ENCODE results near the gene LRMDA. TPM values are rescaled to one million over a fixed set of nuclear protein-coding genes. Genes with fewer than 3 reads are reported as not detected.

LRMDA gene
- total RNA-seq, 1 donor from 2014 or later = 5.2 TPM

GRCh38 chr10:75544993-75545706, 113.7 kb downstream of the LRMDA start:
- Histone ChIP-seq H3K4me1 (peaks cover 59% of the 10 kb centered on the region), H3K4me3 (no peak overlapping the region), H3F3A (ENCODE audit: low read depth) (peaks cover 37% of the 10 kb centered on the region), H3K27me3 (no peaks in the 10 kb centered on the region), H3K79me2 (ENCODE audit: low read depth) (no peaks in the 10 kb centered on the region), H2AFZ (replicated peaks) (no peak overlapping the region), H3K9me3 (ENCODE audit: low read depth) (peaks cover 3% of the 10 kb centered on the region), H3K9ac (no peak overlapping the region), H3K27ac (no peak overlapping the region), H3K36me3 (no peaks in the 10 kb centered on the region), H4K20me1 (ENCODE audit: low read depth) (no peaks in the 10 kb centered on the region), H3K4me2 (no peak overlapping the region)
- H3K27me3 Mint-ChIP-seq (ENCODE audit: insufficient read depth, low read depth) = peaks cover 3% of the 10 kb centered on the region
- DNase-seq (ENCODE audit: low spot score) = no peak
- TF ChIP-seq CTCF (IDR thresholded peaks at IDR 0.05) = no peak
- no peak for TF ChIP-seq EZH2phosphoT487 (IDR thresholded peaks at IDR 0.05)
- no peak for TF ChIP-seq EZH2 (IDR thresholded peaks at IDR 0.05)
- H3K4me1 Mint-ChIP-seq = peaks cover 57% of the 10 kb centered on the region
- H3K4me3 Mint-ChIP-seq = no peak overlapping the region
- peak overlapping the region; percentile 25 for H3K27ac Mint-ChIP-seq
- no peaks in the 10 kb centered on the region for H3K36me3 Mint-ChIP-seq
- H3K9me3 Mint-ChIP-seq = peaks cover 23% of the 10 kb centered on the region

GRCh38 chr10:75546004-75546403, 114.6 kb downstream of the LRMDA start:
- Histone ChIP-seq H3K4me2 (no peak overlapping the region), H2AFZ (replicated peaks) (no peak overlapping the region), H3K79me2 (ENCODE audit: low read depth) (no peaks in the 10 kb centered on the region), H3K4me3 (no peak overlapping the region), H4K20me1 (ENCODE audit: low read depth) (no peaks in the 10 kb centered on the region), H3K4me1 (peaks cover 51% of the 10 kb centered on the region), H3K36me3 (no peaks in the 10 kb centered on the region), H3F3A (ENCODE audit: low read depth) (peaks cover 29% of the 10 kb centered on the region), H3K9ac (no peak overlapping the region), H3K27me3 (no peaks in the 10 kb centered on the region), H3K27ac (no peak overlapping the region), H3K9me3 (ENCODE audit: low read depth) (peaks cover 6% of the 10 kb centered on the region)
- peaks cover 27% of the 10 kb centered on the region for H3K9me3 Mint-ChIP-seq
- DNase-seq (ENCODE audit: low spot score) = no peak
- H3K27me3 Mint-ChIP-seq (ENCODE audit: insufficient read depth, low read depth) = peaks cover 3% of the 10 kb centered on the region
- peaks cover 49% of the 10 kb centered on the region for H3K4me1 Mint-ChIP-seq
- no peak overlapping the region for H3K4me3 Mint-ChIP-seq
- TF ChIP-seq CTCF (IDR thresholded peaks at IDR 0.05) (no peak), EZH2 (IDR thresholded peaks at IDR 0.05) (no peak), EZH2phosphoT487 (IDR thresholded peaks at IDR 0.05) (no peak)
- H3K27ac Mint-ChIP-seq = no peak overlapping the region
- no peaks in the 10 kb centered on the region for H3K36me3 Mint-ChIP-seq

GRCh38 chr10:75547391-75548298, 116.2 kb downstream of the LRMDA start:
- Histone ChIP-seq H3K27me3 (no peaks in the 10 kb centered on the region), H3K79me2 (ENCODE audit: low read depth) (no peaks in the 10 kb centered on the region), H3K9ac (no peak overlapping the region), H3K4me1 (peaks cover 37% of the 10 kb centered on the region), H3K4me3 (no peak overlapping the region), H3K27ac (no peak overlapping the region), H4K20me1 (ENCODE audit: low read depth) (no peaks in the 10 kb centered on the region), H2AFZ (replicated peaks) (no peak overlapping the region), H3K9me3 (ENCODE audit: low read depth) (peaks cover 11% of the 10 kb centered on the region), H3K4me2 (no peak overlapping the region), H3K36me3 (no peaks in the 10 kb centered on the region), H3F3A (ENCODE audit: low read depth) (peaks cover 12% of the 10 kb centered on the region)
- TF ChIP-seq CTCF (IDR thresholded peaks at IDR 0.05) (no peak), EZH2 (IDR thresholded peaks at IDR 0.05) (no peak), EZH2phosphoT487 (IDR thresholded peaks at IDR 0.05) (no peak)
- H3K27ac Mint-ChIP-seq = peak overlapping the region; percentile 8
- no peak overlapping the region for H3K4me3 Mint-ChIP-seq
- peaks cover 8% of the 10 kb centered on the region for H3K27me3 Mint-ChIP-seq (ENCODE audit: insufficient read depth, low read depth)
- H3K4me1 Mint-ChIP-seq = peaks cover 32% of the 10 kb centered on the region
- no peaks in the 10 kb centered on the region for H3K36me3 Mint-ChIP-seq
- no peak for DNase-seq (ENCODE audit: low spot score)
- peaks cover 36% of the 10 kb centered on the region for H3K9me3 Mint-ChIP-seq

All from neural progenitor cell (in vitro differentiated cells).